Measurements from ENCODE around the gene PTPRK. TPM values are rescaled to one million over a fixed set of nuclear protein-coding genes. Genes with fewer than 3 reads are reported as not detected.

PTPRK gene
- total RNA-seq, 1 donor from 2014 or later = 18.4 TPM

GRCh38 chr6:127954082-127954481, 566.3 kb downstream of the PTPRK start:
- no peak for TF ChIP-seq CTCF (IDR thresholded peaks at IDR 0.05; ENCODE audit: borderline replicate concordance)
- intact Hi-C loops (cut with micrococcal nuclease) = no loop called here
- DNase-seq = no peak
- no peaks in the 10 kb centered on the region for H3K27me3 ChIP-seq (ENCODE audit: low read depth)
- H3K36me3 ChIP-seq = no peaks in the 10 kb centered on the region
- H3K4me1 ChIP-seq = no peaks in the 10 kb centered on the region
- no peak overlapping the region for H3K4me3 ChIP-seq
- H3K27ac ChIP-seq (replicated peaks) = no peak overlapping the region
- no peaks in the 10 kb centered on the region for H3K9me3 ChIP-seq (replicated peaks)

GRCh38 chr6:127952831-127953230, 567.6 kb downstream of the PTPRK start:
- intact Hi-C loops (cut with micrococcal nuclease) = no loop called here
- Histone ChIP-seq H3K36me3 (no peaks in the 10 kb centered on the region), H3K9me3 (replicated peaks) (no peaks in the 10 kb centered on the region), H3K4me3 (no peak overlapping the region), H3K4me1 (no peaks in the 10 kb centered on the region), H3K27ac (replicated peaks) (no peak overlapping the region), H3K27me3 (ENCODE audit: low read depth) (no peaks in the 10 kb centered on the region)
- TF ChIP-seq CTCF (IDR thresholded peaks at IDR 0.05; ENCODE audit: borderline replicate concordance) = no peak
- DNase-seq = no peak

GRCh38 chr6:127952176-127952575, 568.2 kb downstream of the PTPRK start:
- Histone ChIP-seq H3K4me1 (no peaks in the 10 kb centered on the region), H3K4me3 (no peak overlapping the region), H3K27me3 (ENCODE audit: low read depth) (no peaks in the 10 kb centered on the region), H3K36me3 (no peaks in the 10 kb centered on the region), H3K9me3 (replicated peaks) (peaks cover under 1% of the 10 kb centered on the region), H3K27ac (replicated peaks) (no peak overlapping the region)
- intact Hi-C loops (cut with micrococcal nuclease) = no loop called here
- no peak for DNase-seq
- TF ChIP-seq CTCF (IDR thresholded peaks at IDR 0.05; ENCODE audit: borderline replicate concordance) = no peak

- no peak overlapping the region for H3K27ac ChIP-seq (replicated peaks)
These were observed 569.1 kb downstream of the PTPRK start for GRCh38 chr6:127951172-127951917.

GRCh38 chr6:127950566-127951145, 569.7 kb downstream of the PTPRK start:
- intact Hi-C loops (cut with micrococcal nuclease) = no loop called here
- H3K4me1 ChIP-seq = no peaks in the 10 kb centered on the region
- no peak overlapping the region for H3K4me3 ChIP-seq
- no peak for TF ChIP-seq CTCF (IDR thresholded peaks at IDR 0.05; ENCODE audit: borderline replicate concordance)
- no peaks in the 10 kb centered on the region for H3K36me3 ChIP-seq
- no peaks in the 10 kb centered on the region for H3K27me3 ChIP-seq (ENCODE audit: low read depth)
- no peak for DNase-seq
- no peak overlapping the region for H3K27ac ChIP-seq (replicated peaks)
- peaks cover 12% of the 10 kb centered on the region for H3K9me3 ChIP-seq (replicated peaks)

More at GRCh38 chr6:127951172-127951917, 569.1 kb downstream of the PTPRK start:
- intact Hi-C loops (cut with micrococcal nuclease) = no loop called here
- no peaks in the 10 kb centered on the region for H3K4me1 ChIP-seq
- no peaks in the 10 kb centered on the region for H3K27me3 ChIP-seq (ENCODE audit: low read depth)
- no peak for DNase-seq
- H3K4me3 ChIP-seq = no peak overlapping the region
- H3K36me3 ChIP-seq = no peaks in the 10 kb centered on the region
- no peak for TF ChIP-seq CTCF (IDR thresholded peaks at IDR 0.05; ENCODE audit: borderline replicate concordance)
- H3K9me3 ChIP-seq (replicated peaks) = peaks cover 8% of the 10 kb centered on the region

All from left ventricle myocardium inferior (tissue), 1 donor.